T-helper 17 cell (primary cell): ENCODE results near the gene DERA. TPM values are rescaled to one million over a fixed set of nuclear protein-coding genes. Genes with fewer than 3 reads are reported as not detected.
"Not testable (repeated sequence)": the region's sequence is repeated elsewhere in the genome, so short reads cannot be mapped to it uniquely, and the experiment has no call there.

Source experiments
- ATAC-seq: fragments of 150-1000 bp; cut with Tn5 transposase; 2 replicates; pipeline ENCODE4 v1.10.0; 2021; ENCODE audit warnings: mild to moderate bottlenecking, moderate library complexity
- DNase-seq, 3 donors: peaks; one replicate each; pipeline versions ENCODE4 v3.0.0 to v3.0.0-alpha.2; 2020 to 2021
- H3K9me3 ChIP-seq: one replicate; pipeline ENCODE4 v1.7.0; 2013; ENCODE audit warnings: low read length, mild to moderate bottlenecking; ENCODE audit not compliant: control insufficient read depth, poor library complexity, severe bottlenecking
- H3K27ac Mint-ChIP-seq: one replicate; pipeline ENCODE4 v1.8.0; 2022; ENCODE audit warnings: mild to moderate bottlenecking, moderate library complexity, mixed read lengths
- H3K27me3 Mint-ChIP-seq: one replicate; pipeline ENCODE4 v1.8.0; 2022; ENCODE audit warnings: mixed read lengths
- H3K36me3 Mint-ChIP-seq: one replicate; pipeline ENCODE4 v1.8.0; 2022; ENCODE audit warnings: low read depth, mixed read lengths
- H3K4me1 Mint-ChIP-seq: one replicate; pipeline ENCODE4 v1.8.0; 2022; ENCODE audit warnings: mild to moderate bottlenecking, mixed read lengths
- H3K4me3 Mint-ChIP-seq: one replicate; pipeline ENCODE4 v1.8.0; 2022; ENCODE audit warnings: mild to moderate bottlenecking, moderate library complexity, mixed read lengths
- total RNA-seq, 4 donors: library from RNA in 2 of 4; stranded (reverse) in 2 of 4; gene quantifications; one replicate each; pipeline ENCODE4 v1.2.3 and lab custom pipeline; 2022 to 2026

The DERA gene
- total RNA-seq, 2 donors from 2014 or later = 10.9 to 12.3 TPM

DNA sequence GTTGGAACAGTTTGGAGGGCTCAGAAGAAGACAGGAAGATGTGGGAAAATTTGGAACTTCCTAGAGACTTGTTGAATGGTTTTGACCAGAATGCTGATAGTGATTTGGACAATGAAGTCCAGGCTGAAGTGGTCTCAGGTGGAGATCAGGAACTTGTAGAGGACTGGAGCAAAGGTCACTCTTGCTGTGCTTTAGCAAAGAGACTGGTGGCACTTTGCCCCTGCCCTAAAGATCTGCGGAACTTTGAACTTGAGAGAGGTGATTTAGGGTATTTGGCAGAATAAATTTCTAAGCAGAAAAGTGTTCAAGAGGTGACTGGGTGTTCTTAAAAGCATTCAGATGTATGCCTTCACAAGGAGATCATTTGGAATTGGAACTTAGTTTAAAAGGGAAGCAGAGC lies 102.6 kb downstream of the DERA start:
- ATAC-seq, H3K4me1 Mint-ChIP-seq, H3K27ac Mint-ChIP-seq, H3K9me3 ChIP-seq, H3K27me3 Mint-ChIP-seq, H3K4me3 Mint-ChIP-seq, DNase-seq: not testable (repeated sequence)
- H3K36me3 Mint-ChIP-seq = peaks cover 12% of the 10 kb centered on the region

DNA sequence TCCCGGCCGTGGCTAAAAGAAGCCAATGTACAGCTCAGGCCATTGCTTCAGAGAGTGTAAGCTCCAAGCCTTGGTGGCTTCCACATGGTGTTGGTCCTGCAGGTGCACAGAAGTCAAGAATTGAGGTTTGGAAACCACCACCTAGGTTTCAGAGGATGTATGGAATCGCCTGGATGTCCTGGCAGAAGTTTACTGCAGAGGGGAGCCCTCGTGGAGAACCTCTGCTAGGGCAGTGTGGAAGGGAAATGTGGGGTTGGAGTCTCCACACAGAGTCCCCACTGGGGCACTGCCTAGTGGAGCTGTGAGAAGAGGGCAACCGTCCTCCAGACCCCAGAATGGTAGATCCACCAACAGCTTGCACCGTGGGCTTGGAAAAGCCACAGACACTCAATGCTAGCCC lies 103.3 kb downstream of the DERA start:
- not testable (repeated sequence) for H3K4me3 Mint-ChIP-seq

DNA sequence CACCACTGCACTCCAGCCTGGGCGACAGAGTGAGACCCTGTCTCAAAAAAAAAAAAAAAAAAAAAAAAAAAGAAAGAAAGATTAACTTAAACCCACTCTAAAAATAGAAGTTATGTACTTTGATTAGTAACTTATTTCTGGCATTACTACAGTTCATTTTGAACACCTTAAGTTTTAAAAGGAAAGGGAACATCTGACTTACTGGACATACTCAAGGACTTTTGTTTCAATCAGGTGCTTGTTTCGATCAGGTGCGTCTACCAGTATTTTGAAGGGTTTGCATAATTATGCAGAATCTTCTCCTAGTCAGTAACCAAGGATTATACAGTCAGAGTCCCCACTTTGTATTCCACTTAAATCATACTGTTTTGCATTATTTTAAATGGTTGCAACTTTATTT lies 105.6 kb downstream of the DERA start:
- Mint-ChIP-seq H3K27me3 (no peaks in the 10 kb centered on the region), H3K27ac (no peak overlapping the region), H3K4me1 (no peaks in the 10 kb centered on the region), H3K36me3 (peaks cover 17% of the 10 kb centered on the region), H3K4me3 (no peak overlapping the region)
- ATAC-seq (no peak), DNase-seq (no peak)
- H3K9me3 ChIP-seq = peaks cover 4% of the 10 kb centered on the region

More for the DNA sequence above, 103.3 kb downstream of the DERA start:
- not testable (repeated sequence) for H3K27me3 Mint-ChIP-seq, H3K27ac Mint-ChIP-seq, H3K4me1 Mint-ChIP-seq, ATAC-seq, H3K9me3 ChIP-seq, DNase-seq
- H3K36me3 Mint-ChIP-seq = peaks cover 12% of the 10 kb centered on the region

DNA sequence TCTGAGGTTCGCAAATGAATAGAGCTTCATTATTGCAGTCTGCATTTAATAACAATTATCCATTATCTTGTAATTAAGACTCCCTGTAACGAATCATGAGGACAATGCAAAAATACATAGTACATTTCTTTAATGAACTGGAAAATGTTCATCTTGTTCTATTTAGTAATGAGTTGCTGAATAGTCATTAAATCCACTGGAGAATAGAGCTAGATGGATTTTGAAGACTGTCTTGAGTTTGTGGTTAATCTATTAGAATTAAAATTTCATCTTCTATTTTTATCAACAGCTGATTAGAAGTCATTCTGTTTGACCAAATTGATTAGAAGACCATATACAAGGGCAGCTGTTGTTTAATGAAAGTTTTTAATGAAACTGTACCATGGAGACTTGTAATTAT lies 107.2 kb downstream of the DERA start:
- no peak overlapping the region for H3K4me3 Mint-ChIP-seq
- H3K9me3 ChIP-seq = peaks cover 4% of the 10 kb centered on the region
- no peak for ATAC-seq
- no peak overlapping the region for H3K27ac Mint-ChIP-seq
- peaks cover 16% of the 10 kb centered on the region for H3K36me3 Mint-ChIP-seq
- H3K27me3 Mint-ChIP-seq = no peaks in the 10 kb centered on the region
- no peak for DNase-seq
- no peaks in the 10 kb centered on the region for H3K4me1 Mint-ChIP-seq

DNA sequence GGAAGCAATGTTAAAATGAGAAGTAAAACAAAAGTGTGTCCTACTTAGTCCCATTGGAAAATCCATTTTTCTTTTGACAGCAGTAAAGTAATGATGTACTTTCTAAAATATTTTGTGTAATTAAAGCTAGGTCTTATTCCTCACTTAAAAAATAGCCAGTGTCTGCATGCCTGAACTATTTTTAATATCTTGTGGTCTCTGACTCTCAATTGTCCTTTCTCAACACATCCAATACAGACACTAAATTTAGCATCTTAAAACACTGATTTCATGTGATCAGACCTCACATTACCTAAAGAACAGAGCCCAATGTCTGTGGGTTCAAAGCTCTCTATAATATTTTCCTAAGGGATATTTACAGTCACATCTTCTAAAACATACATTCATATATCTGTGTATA lies 108.0 kb downstream of the DERA start:
- H3K36me3 Mint-ChIP-seq = peaks cover 9% of the 10 kb centered on the region
- DNase-seq = no peak
- no peak overlapping the region for H3K27ac Mint-ChIP-seq
- no peaks in the 10 kb centered on the region for H3K27me3 Mint-ChIP-seq
- ATAC-seq = no peak
- no peaks in the 10 kb centered on the region for H3K4me1 Mint-ChIP-seq
- H3K4me3 Mint-ChIP-seq = no peak overlapping the region
- H3K9me3 ChIP-seq = peaks cover 4% of the 10 kb centered on the region

DNA sequence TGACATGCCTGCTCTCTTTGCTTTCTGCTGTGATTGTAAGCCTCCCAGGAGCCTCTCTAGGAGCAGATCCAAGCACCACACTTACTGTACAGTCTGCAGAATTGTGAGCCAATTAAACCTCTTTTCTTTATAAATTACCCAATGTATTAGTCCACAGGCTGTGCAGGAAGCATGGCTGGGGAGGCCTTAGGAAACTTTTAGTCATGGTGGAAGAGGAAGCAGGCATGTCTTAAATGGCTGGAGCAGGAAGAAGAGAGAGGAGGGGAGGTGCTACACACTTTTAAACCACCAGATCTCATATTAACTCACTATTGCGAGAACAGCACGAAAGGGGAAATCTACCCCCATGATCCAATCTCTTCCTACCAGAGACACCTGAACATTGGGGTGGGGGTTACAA lies 108.9 kb downstream of the DERA start:
- peaks cover 7% of the 10 kb centered on the region for H3K36me3 Mint-ChIP-seq

DNA sequence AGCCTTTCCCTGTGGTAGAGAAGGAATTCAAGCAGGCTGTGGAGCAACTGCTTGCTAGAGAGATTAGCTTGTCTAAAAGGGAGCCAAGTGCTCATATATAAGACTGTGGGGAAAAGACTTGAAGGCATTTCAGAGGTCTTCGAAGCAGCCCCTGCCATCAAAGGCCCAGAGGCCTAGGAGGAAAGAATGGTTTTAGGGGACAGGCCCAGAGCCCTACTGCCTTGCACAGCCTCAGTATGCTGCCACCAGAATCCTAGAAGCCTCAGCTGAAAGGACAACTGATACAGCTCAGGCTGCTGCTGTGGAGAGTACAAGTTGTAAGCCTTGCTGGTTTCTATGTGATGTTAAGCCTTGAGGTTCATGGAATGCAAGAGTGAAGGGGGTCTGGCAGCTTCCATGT lies 109.9 kb downstream of the DERA start:
- no peak for DNase-seq
- no peaks in the 10 kb centered on the region for H3K9me3 ChIP-seq
- H3K27ac Mint-ChIP-seq = no peak overlapping the region
- H3K27me3 Mint-ChIP-seq = no peaks in the 10 kb centered on the region
- H3K4me1 Mint-ChIP-seq = no peaks in the 10 kb centered on the region
- no peak overlapping the region for H3K4me3 Mint-ChIP-seq
- H3K36me3 Mint-ChIP-seq = peaks cover 7% of the 10 kb centered on the region
- no peak for ATAC-seq

More for the DNA sequence above, 108.9 kb downstream of the DERA start:
- no peaks in the 10 kb centered on the region for H3K27me3 Mint-ChIP-seq
- H3K4me1 Mint-ChIP-seq = no peaks in the 10 kb centered on the region
- no peaks in the 10 kb centered on the region for H3K9me3 ChIP-seq
- DNase-seq (no peak), ATAC-seq (no peak)
- no peak overlapping the region for H3K27ac Mint-ChIP-seq
- H3K4me3 Mint-ChIP-seq = no peak overlapping the region

DNA sequence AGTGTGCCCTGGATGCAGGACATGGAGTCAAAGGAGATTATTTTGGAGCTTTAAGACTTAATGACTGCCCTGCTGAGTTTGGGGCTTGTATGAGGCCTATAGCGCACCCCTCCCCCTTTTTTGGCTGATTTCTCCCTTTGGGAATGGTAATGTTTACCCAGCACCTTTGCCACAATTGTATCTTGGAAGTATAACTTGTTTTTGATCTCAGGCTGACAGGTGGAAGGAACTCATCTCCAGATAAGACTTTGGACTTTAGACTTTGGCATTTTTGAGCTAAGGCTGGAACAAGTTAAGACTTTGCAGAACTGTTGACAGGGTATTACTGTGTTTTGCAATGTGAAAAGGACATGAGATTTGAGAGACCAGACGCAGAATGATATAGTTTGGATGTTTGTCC lies 110.5 kb downstream of the DERA start:
- Mint-ChIP-seq H3K36me3 (peaks cover 8% of the 10 kb centered on the region), H3K4me1 (no peaks in the 10 kb centered on the region), H3K27me3 (no peaks in the 10 kb centered on the region), H3K4me3 (no peak overlapping the region), H3K27ac (no peak overlapping the region)
- ATAC-seq (no peak), DNase-seq (no peak)
- H3K9me3 ChIP-seq = no peaks in the 10 kb centered on the region

DNA sequence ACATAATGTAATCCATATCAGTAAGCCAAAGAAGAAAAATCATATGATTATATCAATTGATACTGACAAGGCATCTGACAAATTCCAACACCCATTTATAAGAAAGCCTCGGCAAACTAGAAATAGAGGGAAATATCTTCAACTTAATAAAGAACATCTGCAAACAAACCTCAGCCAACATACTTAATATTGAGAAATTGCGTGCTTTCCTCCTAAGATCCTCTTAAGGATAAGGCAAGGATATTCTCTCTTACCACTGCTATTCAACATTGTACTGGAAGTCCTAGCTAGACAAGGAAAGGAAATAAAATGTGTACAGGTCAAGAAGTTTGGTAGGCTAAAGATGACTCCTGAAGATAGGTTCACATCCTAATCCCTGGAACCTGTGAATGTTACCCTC lies 115.9 kb downstream of the DERA start:
- Mint-ChIP-seq H3K36me3 (peaks cover 8% of the 10 kb centered on the region), H3K4me1 (no peaks in the 10 kb centered on the region), H3K27me3 (no peaks in the 10 kb centered on the region), H3K27ac (no peak overlapping the region), H3K4me3 (no peak overlapping the region)
- no peaks in the 10 kb centered on the region for H3K9me3 ChIP-seq
- ATAC-seq (no peak), DNase-seq (no peak)

DNA sequence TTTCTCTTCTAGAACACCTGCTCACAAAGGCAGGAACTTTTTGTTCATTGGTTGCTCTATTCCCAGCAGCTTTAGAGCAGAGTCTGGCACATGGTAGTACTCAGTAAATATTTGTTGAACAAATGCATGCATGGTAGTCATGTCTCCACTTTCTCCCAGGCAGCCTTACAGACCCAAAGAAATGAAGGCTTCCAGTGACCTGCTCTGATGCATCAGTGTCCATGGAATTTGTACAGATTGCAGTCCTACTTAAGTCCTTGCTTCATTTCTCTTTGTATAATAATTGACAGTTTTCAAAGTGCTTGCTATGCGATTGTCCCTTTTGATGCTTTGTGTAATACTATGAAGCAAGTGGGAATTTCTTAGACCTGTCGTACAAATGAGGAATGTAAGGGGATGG lies 119.6 kb downstream of the DERA start:
- no peaks in the 10 kb centered on the region for H3K27me3 Mint-ChIP-seq
- H3K36me3 Mint-ChIP-seq = peaks cover 15% of the 10 kb centered on the region
- H3K4me1 Mint-ChIP-seq = no peaks in the 10 kb centered on the region

DNA sequence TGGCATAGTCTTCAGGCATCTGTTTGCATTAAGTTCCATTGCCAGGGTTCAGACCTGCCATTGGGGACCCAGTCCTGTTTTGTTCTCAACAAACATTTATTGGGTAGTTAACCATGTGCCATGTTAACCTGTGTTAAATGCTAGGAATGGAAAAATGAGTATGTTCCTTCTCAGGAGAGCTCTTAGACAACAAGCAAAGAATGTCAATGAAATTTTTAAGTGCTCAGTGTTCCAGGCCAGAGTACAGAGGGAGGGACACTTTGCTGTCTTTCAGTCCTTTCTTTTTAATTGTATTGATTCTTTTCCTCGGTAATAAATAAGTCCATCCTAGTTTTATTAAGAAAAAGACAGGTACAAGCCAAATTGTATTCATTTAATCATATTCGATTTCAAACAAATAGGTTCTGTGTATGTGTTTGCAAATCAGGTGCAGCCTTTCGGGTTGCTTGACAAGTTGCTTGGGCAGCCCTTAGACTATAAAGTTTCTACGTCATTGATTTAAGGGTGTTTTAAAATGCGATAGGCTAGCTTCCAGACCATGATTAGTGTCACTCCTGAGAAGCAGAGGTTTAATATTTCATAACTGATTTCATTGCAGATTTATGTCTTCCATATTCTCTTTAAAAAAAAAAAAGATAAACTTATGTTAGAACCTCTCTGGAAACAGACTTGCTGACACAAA lies 123.1 kb downstream of the DERA start:
- Mint-ChIP-seq H3K4me1 (no peaks in the 10 kb centered on the region), H3K36me3 (peaks cover 16% of the 10 kb centered on the region), H3K27me3 (no peaks in the 10 kb centered on the region), H3K4me3 (no peak overlapping the region), H3K27ac (no peak overlapping the region)
- no peaks in the 10 kb centered on the region for H3K9me3 ChIP-seq
- DNase-seq (no peak), ATAC-seq (no peak)

More for the DNA sequence above, 119.6 kb downstream of the DERA start:
- DNase-seq (no peak), ATAC-seq (no peak)
- no peaks in the 10 kb centered on the region for H3K9me3 ChIP-seq
- Mint-ChIP-seq H3K4me3 (no peak overlapping the region), H3K27ac (no peak overlapping the region)

DNA sequence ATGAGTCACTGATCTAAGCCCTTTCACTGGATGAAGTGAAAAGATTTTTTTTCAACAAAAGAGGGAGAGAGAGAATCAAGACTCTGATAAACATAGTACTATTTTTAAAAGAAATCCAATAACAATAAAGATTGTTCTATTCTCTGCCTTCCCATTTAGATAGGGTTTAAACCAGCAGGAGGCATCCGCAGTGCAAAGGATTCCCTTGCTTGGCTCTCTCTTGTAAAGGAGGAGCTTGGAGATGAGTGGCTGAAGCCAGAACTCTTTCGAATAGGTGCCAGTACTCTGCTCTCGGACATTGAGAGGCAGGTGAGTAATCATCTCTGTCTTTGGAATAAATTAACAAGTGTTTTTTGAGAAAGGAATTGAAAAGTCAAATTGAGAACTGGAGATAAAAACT lies 124.9 kb downstream of the DERA start:
- DNase-seq (no peak), ATAC-seq (no peak)
- H3K9me3 ChIP-seq = no peaks in the 10 kb centered on the region
- no peak overlapping the region for H3K4me3 Mint-ChIP-seq
- H3K27ac Mint-ChIP-seq = no peak overlapping the region
- H3K4me1 Mint-ChIP-seq = no peaks in the 10 kb centered on the region
- H3K27me3 Mint-ChIP-seq = no peaks in the 10 kb centered on the region
- H3K36me3 Mint-ChIP-seq = peaks cover 13% of the 10 kb centered on the region

DNA sequence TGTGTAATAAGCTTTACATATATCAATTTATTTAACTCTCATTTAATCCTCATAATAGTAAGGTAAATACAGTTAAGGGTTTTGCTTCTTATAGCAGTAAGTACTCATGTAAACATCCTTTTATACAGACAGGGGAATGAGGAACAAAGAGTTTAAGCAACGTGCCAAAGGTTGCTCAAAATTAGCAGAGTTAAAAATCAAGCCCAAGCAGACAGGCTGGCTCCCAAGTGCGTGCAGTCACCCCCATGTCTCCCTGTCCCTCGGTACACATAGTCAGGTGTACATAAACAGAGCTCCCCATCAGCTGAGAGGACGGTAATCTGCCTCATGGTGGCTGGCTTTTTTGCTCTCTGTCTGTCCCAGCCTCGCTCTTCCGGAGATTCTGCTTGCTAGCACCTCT lies 126.4 kb downstream of the DERA start:
- Mint-ChIP-seq H3K27ac (no peak overlapping the region), H3K4me3 (no peak overlapping the region), H3K27me3 (no peaks in the 10 kb centered on the region), H3K36me3 (peaks cover 10% of the 10 kb centered on the region), H3K4me1 (no peaks in the 10 kb centered on the region)
- ATAC-seq (no peak), DNase-seq (no peak)
- no peaks in the 10 kb centered on the region for H3K9me3 ChIP-seq

DNA sequence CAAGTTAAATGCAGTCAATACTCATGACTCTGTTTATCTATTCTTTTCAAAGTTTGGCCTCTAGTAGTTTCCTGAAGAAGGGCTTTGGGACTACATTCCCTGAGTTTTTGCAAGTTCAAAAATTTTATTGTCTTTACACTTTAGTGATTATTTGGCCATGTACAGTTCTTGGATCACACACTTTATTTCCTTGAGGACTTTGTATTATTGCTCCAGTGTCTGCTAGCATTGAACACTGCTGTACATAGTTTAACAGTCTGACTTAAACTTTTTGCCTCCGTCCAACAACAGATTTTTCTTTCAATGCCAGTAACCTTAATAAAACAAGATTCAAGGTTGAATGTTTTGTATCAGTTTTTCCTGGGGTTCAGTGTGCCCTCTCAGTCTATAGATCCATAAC lies 132.3 kb downstream of the DERA start:
- no peak for ATAC-seq
- Mint-ChIP-seq H3K27me3 (no peaks in the 10 kb centered on the region), H3K36me3 (no peaks in the 10 kb centered on the region), H3K4me3 (no peak overlapping the region), H3K4me1 (no peaks in the 10 kb centered on the region), H3K27ac (no peak overlapping the region)
- DNase-seq = no peak
- no peaks in the 10 kb centered on the region for H3K9me3 ChIP-seq
